MM.1S (cell line): ENCODE data around the gene FECH.

Experiments used
- EZH2 ChIP-seq: fragments of 300-600 bp; sonication (generic); optimal IDR thresholded peaks from 2 replicates; pipeline ENCODE3; 2017; ENCODE audit warnings: low read depth, mild to moderate bottlenecking, antibody characterized with exemption, low read length, mixed read lengths
- TF ChIP-seq, protein P1 (sequence below): fragments of 300-600 bp; sonication (generic); IDR thresholded peaks from 2 replicates; pipeline ENCODE4 v1.5.1; 2016; ENCODE audit warnings: antibody characterized with exemption, low read length, mixed read lengths

DNA sequence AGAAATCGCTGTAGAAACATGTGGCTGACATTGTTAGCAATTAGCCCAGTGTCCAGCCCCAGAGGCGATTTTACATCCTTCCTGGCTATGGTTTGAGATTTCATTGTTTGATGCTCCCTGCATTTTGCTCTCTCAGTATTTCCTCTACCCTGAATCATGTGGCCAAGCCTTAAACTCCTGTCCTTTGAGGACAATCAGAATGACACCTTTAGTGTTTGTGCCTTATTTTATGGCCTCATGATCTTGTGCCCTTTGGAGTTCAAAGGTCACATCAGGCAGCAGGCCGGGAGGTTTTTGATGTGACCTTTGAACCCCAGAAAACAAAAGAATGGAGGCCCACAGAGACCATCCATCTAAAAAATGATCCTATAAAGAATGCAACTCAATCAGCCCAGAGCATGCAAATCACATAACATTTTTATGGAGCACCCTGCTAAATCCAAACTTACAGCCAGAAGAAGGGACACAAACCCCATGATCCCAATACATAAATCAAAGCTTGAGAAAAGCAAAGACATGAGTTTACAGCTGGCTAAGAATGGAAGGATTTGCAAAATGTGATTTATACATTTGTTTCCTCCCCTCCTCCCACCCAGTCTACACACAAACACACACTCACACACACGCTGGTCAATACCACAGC lies 52.5 kb downstream of the FECH start:
- TF ChIP-seq, protein P1, sequence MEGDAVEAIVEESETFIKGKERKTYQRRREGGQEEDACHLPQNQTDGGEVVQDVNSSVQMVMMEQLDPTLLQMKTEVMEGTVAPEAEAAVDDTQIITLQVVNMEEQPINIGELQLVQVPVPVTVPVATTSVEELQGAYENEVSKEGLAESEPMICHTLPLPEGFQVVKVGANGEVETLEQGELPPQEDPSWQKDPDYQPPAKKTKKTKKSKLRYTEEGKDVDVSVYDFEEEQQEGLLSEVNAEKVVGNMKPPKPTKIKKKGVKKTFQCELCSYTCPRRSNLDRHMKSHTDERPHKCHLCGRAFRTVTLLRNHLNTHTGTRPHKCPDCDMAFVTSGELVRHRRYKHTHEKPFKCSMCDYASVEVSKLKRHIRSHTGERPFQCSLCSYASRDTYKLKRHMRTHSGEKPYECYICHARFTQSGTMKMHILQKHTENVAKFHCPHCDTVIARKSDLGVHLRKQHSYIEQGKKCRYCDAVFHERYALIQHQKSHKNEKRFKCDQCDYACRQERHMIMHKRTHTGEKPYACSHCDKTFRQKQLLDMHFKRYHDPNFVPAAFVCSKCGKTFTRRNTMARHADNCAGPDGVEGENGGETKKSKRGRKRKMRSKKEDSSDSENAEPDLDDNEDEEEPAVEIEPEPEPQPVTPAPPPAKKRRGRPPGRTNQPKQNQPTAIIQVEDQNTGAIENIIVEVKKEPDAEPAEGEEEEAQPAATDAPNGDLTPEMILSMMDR, result no peak
- TF ChIP-seq EZH2, result no peak
